ENCODE data around the gene FAM13A. TPM values are rescaled to one million over a fixed set of nuclear protein-coding genes. Genes with fewer than 3 reads are reported as not detected.
A peak's percentile ranks its signal among the peaks of the same experiment; 100 is the strongest.

Gene FAM13A
- total and polyA plus RNA-seq, 2 experiments from 2014 or later, result 19.3 to 44.2 TPM

DNA sequence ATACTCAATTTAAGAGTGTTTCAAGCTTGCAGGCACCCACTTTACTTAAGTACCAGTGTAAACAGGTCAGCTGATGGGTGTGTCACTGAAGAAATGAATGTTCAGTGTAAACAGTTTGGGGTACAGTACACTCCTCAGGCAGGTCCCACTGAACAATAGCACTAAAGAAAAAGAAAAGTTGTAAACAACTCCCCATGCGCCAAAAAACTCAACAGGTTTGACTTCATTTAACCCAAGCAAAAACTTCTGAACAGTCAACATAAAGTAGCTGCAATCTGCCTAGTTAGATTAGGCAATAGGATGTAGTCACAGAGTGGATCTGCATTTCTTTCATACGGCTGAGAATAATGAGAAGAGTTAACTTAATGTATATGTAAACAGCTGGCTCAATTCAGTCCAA lies 93.2 kb downstream of the FAM13A start:
- no peak overlapping the region for H2AFZ ChIP-seq
- no peaks in the 10 kb centered on the region for H3K36me3 ChIP-seq (replicated peaks; ENCODE audit: insufficient read depth, low read depth)
- H3K9me3 ChIP-seq (ENCODE audit: low read depth), result no peaks in the 10 kb centered on the region
- H4K20me1 ChIP-seq (ENCODE audit: insufficient read depth, poor library complexity, severe bottlenecking), result no peaks in the 10 kb centered on the region
- H3K4me3 ChIP-seq, result no peak overlapping the region
- peaks cover 12% of the 10 kb centered on the region for H3K4me1 ChIP-seq (ENCODE audit: insufficient read depth)
- peak; percentile 15 for DNase-seq (ENCODE audit: low spot score)
- H3K27ac ChIP-seq, result peak overlapping the region; percentile 16
- no peaks in the 10 kb centered on the region for H3K27me3 ChIP-seq
- 33% methylated on average over 2 of the region's 2 CpGs for WGBS (ENCODE audit: low lambda C conversion rate, missing lambda C conversion rate)
- H3K79me2 ChIP-seq, result no peaks in the 10 kb centered on the region
- H3K4me2 ChIP-seq, result no peak overlapping the region
- no peak for TF ChIP-seq EZH2phosphoT487 (IDR thresholded peaks at IDR 0.05; ENCODE audit: low read depth, severe bottlenecking, unreplicated experiment)
- TF ChIP-seq EZH2 (IDR thresholded peaks at IDR 0.05; ENCODE audit: borderline replicate concordance), result no peak
- TF ChIP-seq, protein P1, sequence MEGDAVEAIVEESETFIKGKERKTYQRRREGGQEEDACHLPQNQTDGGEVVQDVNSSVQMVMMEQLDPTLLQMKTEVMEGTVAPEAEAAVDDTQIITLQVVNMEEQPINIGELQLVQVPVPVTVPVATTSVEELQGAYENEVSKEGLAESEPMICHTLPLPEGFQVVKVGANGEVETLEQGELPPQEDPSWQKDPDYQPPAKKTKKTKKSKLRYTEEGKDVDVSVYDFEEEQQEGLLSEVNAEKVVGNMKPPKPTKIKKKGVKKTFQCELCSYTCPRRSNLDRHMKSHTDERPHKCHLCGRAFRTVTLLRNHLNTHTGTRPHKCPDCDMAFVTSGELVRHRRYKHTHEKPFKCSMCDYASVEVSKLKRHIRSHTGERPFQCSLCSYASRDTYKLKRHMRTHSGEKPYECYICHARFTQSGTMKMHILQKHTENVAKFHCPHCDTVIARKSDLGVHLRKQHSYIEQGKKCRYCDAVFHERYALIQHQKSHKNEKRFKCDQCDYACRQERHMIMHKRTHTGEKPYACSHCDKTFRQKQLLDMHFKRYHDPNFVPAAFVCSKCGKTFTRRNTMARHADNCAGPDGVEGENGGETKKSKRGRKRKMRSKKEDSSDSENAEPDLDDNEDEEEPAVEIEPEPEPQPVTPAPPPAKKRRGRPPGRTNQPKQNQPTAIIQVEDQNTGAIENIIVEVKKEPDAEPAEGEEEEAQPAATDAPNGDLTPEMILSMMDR (IDR thresholded peaks at IDR 0.05; ENCODE audit: poor library complexity), result no peak
- H3K9me2 ChIP-seq (replicated peaks; ENCODE audit: insufficient read depth), result no peaks in the 10 kb centered on the region

DNA sequence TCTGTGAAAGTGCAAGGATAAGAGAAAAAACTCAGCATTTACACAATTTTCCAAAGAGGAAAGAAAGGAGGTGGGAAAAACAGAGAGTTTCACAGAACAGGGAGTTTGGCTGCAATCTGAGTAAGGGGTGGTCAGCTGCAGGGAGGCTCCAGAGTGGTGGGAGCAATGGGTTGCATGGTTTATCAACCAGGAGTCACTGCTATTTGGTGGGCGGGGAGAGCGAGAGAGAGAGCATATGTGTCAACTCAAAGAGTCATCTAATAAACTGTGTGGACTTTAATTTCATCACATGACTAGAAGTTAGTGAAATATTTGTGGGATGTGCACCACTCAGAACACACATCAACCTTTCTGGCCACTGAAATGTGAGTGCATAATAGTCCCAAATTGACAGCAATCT lies 94.6 kb downstream of the FAM13A start:
- Histone ChIP-seq H3K9me3 (ENCODE audit: low read depth) (no peaks in the 10 kb centered on the region), H4K20me1 (ENCODE audit: insufficient read depth, poor library complexity, severe bottlenecking) (no peaks in the 10 kb centered on the region), H3K9me2 (replicated peaks; ENCODE audit: insufficient read depth) (no peaks in the 10 kb centered on the region), H3K27ac (no peak overlapping the region), H3K27me3 (no peaks in the 10 kb centered on the region), H3K36me3 (replicated peaks; ENCODE audit: insufficient read depth, low read depth) (no peaks in the 10 kb centered on the region), H3K4me3 (no peak overlapping the region), H3K79me2 (no peaks in the 10 kb centered on the region), H3K4me1 (ENCODE audit: insufficient read depth) (peaks cover 9% of the 10 kb centered on the region), H3K4me2 (no peak overlapping the region), H2AFZ (no peak overlapping the region)
- DNase-seq (ENCODE audit: low spot score), result no peak
- WGBS (ENCODE audit: low lambda C conversion rate, missing lambda C conversion rate), result 96% methylated on average over 2 of the region's 2 CpGs
- no peak for TF ChIP-seq EZH2 (IDR thresholded peaks at IDR 0.05; ENCODE audit: borderline replicate concordance)
- TF ChIP-seq EZH2phosphoT487 (IDR thresholded peaks at IDR 0.05; ENCODE audit: low read depth, severe bottlenecking, unreplicated experiment), result no peak
- TF ChIP-seq, protein P1 (IDR thresholded peaks at IDR 0.05; ENCODE audit: poor library complexity), result no peak

DNA sequence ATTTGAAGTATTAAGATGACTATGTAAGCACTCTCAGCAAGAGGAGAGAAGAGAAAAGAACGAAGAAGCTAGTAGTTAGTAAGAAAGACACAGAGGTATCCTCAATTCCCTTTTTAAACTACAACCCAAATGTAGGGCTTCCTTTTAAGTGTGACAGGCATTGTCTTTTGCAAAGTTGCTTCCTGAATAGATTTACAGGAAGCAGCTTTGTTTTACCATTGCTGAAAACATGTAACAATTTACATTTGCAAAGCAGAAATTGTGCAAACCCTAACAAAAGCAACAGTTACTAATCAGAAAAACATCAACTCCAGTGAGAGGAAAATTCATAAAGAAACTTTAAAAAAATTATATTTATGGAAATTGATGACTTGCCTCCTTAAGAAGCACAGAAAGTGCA lies 96.4 kb downstream of the FAM13A start:
- TF ChIP-seq EZH2 (IDR thresholded peaks at IDR 0.05; ENCODE audit: borderline replicate concordance), result no peak
- no peak for TF ChIP-seq EZH2phosphoT487 (IDR thresholded peaks at IDR 0.05; ENCODE audit: low read depth, severe bottlenecking, unreplicated experiment)
- TF ChIP-seq, protein P1 (IDR thresholded peaks at IDR 0.05; ENCODE audit: poor library complexity), result no peak
- H3K27ac ChIP-seq, result peak overlapping the region; percentile 3
- 86% methylated on average over 1 of the region's 1 CpG for WGBS (ENCODE audit: low lambda C conversion rate, missing lambda C conversion rate)

DNA sequence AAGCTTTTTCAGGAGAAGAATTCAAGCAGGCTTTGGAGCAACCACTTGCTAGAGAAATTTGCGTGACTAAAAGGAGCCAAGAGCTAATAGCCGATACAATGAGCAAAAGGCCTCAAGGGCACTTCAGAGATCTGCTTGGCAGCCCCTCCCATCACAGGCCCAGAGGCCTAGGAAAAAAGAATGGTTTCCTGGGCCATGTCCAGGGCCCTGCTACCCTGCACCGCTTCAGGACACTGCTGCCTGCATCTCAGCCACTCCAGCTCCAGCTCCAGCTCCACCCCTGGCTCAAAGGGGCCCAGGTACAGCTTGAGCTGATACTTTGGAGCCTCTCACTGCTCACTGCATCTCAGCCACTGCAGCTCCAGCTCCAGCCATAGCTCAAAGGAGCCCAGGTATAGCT lies 98.9 kb downstream of the FAM13A start:
- no peaks in the 10 kb centered on the region for H3K27me3 ChIP-seq
- H4K20me1 ChIP-seq (ENCODE audit: insufficient read depth, poor library complexity, severe bottlenecking), result no peaks in the 10 kb centered on the region
- no peaks in the 10 kb centered on the region for H3K79me2 ChIP-seq
- no peaks in the 10 kb centered on the region for H3K36me3 ChIP-seq (replicated peaks; ENCODE audit: insufficient read depth, low read depth)
- WGBS (ENCODE audit: low lambda C conversion rate, missing lambda C conversion rate), result 79% methylated on average over 3 of the region's 3 CpGs
- DNase-seq (ENCODE audit: low spot score), result no peak
- no peaks in the 10 kb centered on the region for H3K9me2 ChIP-seq (replicated peaks; ENCODE audit: insufficient read depth)
- H3K27ac ChIP-seq, result no peak overlapping the region
- peaks cover 4% of the 10 kb centered on the region for H3K4me1 ChIP-seq (ENCODE audit: insufficient read depth)
- no peaks in the 10 kb centered on the region for H3K9me3 ChIP-seq (ENCODE audit: low read depth)
- H3K4me2 ChIP-seq, result no peak overlapping the region
- H3K4me3 ChIP-seq, result no peak overlapping the region
- no peak overlapping the region for H2AFZ ChIP-seq
- TF ChIP-seq, protein P1 (IDR thresholded peaks at IDR 0.05; ENCODE audit: poor library complexity), result no peak
- TF ChIP-seq EZH2 (IDR thresholded peaks at IDR 0.05; ENCODE audit: borderline replicate concordance) (no peak), EZH2phosphoT487 (IDR thresholded peaks at IDR 0.05; ENCODE audit: low read depth, severe bottlenecking, unreplicated experiment) (no peak)

More for the DNA sequence above, 96.4 kb downstream of the FAM13A start:
- no peak for DNase-seq (ENCODE audit: low spot score)
- Histone ChIP-seq H3K36me3 (replicated peaks; ENCODE audit: insufficient read depth, low read depth) (no peaks in the 10 kb centered on the region), H3K9me2 (replicated peaks; ENCODE audit: insufficient read depth) (no peaks in the 10 kb centered on the region), H4K20me1 (ENCODE audit: insufficient read depth, poor library complexity, severe bottlenecking) (no peaks in the 10 kb centered on the region), H3K27me3 (no peaks in the 10 kb centered on the region), H3K79me2 (no peaks in the 10 kb centered on the region), H3K9me3 (ENCODE audit: low read depth) (no peaks in the 10 kb centered on the region), H3K4me1 (ENCODE audit: insufficient read depth) (peaks cover 8% of the 10 kb centered on the region), H3K4me3 (no peak overlapping the region), H3K4me2 (no peak overlapping the region), H2AFZ (no peak overlapping the region)

Measured in hepatocyte (in vitro differentiated cells).